ENCODE data around the gene CAMKMT.

- TF ChIP-seq CTCF (IDR thresholded peaks at IDR 0.05) (no peak), POLR2A (IDR thresholded peaks at IDR 0.05) (no peak)
Measured at GRCh38 chr2:44329343-44329742, 32.4 kb upstream of the CAMKMT start.
